NCI-H2081 (cell line): Measurements from ENCODE around the gene GDPD4.

Source experiments
- DNase-seq, 2 experiments: peaks; one replicate each; lab custom pipeline; 2025; lab: John Stamatoyannopoulos, UW

Gene GDPD4

GRCh38 chr11:77233011-77233410, 68.5 kb downstream of the GDPD4 start:
- no peak for DNase-seq

GRCh38 chr11:77232242-77232641, 69.2 kb downstream of the GDPD4 start:
- no peak for DNase-seq

- DNase-seq, result no peak
These were observed 69.7 kb downstream of the GDPD4 start for GRCh38 chr11:77231800-77232199.

- no peak for DNase-seq
These were observed 70.4 kb downstream of the GDPD4 start for GRCh38 chr11:77230878-77231605.

GRCh38 chr11:77223797-77224196, 77.7 kb downstream of the GDPD4 start:
- no peak for DNase-seq

GRCh38 chr11:77217156-77217555, 84.3 kb downstream of the GDPD4 start:
- DNase-seq, result no peak

GRCh38 chr11:77215106-77215505, 86.4 kb downstream of the GDPD4 start:
- no peak for DNase-seq

- DNase-seq, result no peak
These were observed 86.9 kb downstream of the GDPD4 start for GRCh38 chr11:77214557-77214956.

- DNase-seq, result no peak
These were observed 87.7 kb downstream of the GDPD4 start for GRCh38 chr11:77213589-77214428.

- no peak for DNase-seq
These were observed 88.4 kb downstream of the GDPD4 start for GRCh38 chr11:77213029-77213579.

- no peak for DNase-seq
These were observed 89.0 kb downstream of the GDPD4 start for GRCh38 chr11:77212314-77213007.

GRCh38 chr11:77211594-77212251, 89.8 kb downstream of the GDPD4 start:
- no peak for DNase-seq

GRCh38 chr11:77211040-77211451, 90.4 kb downstream of the GDPD4 start:
- no peak for DNase-seq

GRCh38 chr11:77209663-77210062, 91.8 kb downstream of the GDPD4 start:
- DNase-seq, result no peak

GRCh38 chr11:77208535-77208934, 93.0 kb downstream of the GDPD4 start:
- DNase-seq, result no peak

- DNase-seq, result no peak
These were observed 93.7 kb downstream of the GDPD4 start for GRCh38 chr11:77207618-77208313.

- DNase-seq, result no peak
These were observed 94.4 kb downstream of the GDPD4 start for GRCh38 chr11:77207019-77207485.

GRCh38 chr11:77206264-77207018, 95.0 kb downstream of the GDPD4 start:
- no peak for DNase-seq

- no peak for DNase-seq
These were observed 95.8 kb downstream of the GDPD4 start for GRCh38 chr11:77205467-77206263.
